HFF-Myc (cell line): ENCODE results near the gene WRAP73.

Experiments used
- DNase-seq: peaks from one replicate; pipeline ENCODE4 v3.0.0-alpha.2; 2011; ENCODE audit warnings: low read depth; ENCODE audit errors: extremely low read depth
- H3K4me3 ChIP-seq: replicated peaks from 2 replicates; pipeline ENCODE4 v1.5.1; 2011; ENCODE audit warnings: low read depth, mild to moderate bottlenecking, control low read depth, low read length
- CTCF ChIP-seq: IDR thresholded peaks from 2 replicates; pipeline ENCODE4 v1.5.1; 2012; ENCODE audit warnings: mild to moderate bottlenecking, low read depth, low read length, control low read depth; ENCODE audit errors: missing control alignments

WRAP73 gene

GRCh38 chr1:3636080-3636479 lies 13.8 kb downstream of the WRAP73 start:
- no peak for TF ChIP-seq CTCF
- DNase-seq, result no peak
- H3K4me3 ChIP-seq, result no peak overlapping the region

- H3K4me3 ChIP-seq, result no peak overlapping the region
- TF ChIP-seq CTCF, result no peak
- no peak for DNase-seq
These were observed 15.7 kb downstream of the WRAP73 start for GRCh38 chr1:3634059-3634800.

GRCh38 chr1:3633344-3634058 lies 16.4 kb downstream of the WRAP73 start:
- TF ChIP-seq CTCF, result no peak
- DNase-seq, result no peak
- H3K4me3 ChIP-seq, result no peak overlapping the region

GRCh38 chr1:3632716-3633343 lies 17.1 kb downstream of the WRAP73 start:
- no peak for DNase-seq
- no peak for TF ChIP-seq CTCF
- no peak overlapping the region for H3K4me3 ChIP-seq

GRCh38 chr1:3632298-3632697 lies 17.6 kb downstream of the WRAP73 start:
- no peak for DNase-seq
- no peak overlapping the region for H3K4me3 ChIP-seq
- no peak for TF ChIP-seq CTCF

- H3K4me3 ChIP-seq, result no peak overlapping the region
- DNase-seq, result no peak
- no peak for TF ChIP-seq CTCF
These were observed 18.3 kb downstream of the WRAP73 start for GRCh38 chr1:3631320-3632260.
